H1 (cell line): ENCODE data around the gene ZNG1A. TPM values are rescaled to one million over a fixed set of nuclear protein-coding genes. Genes with fewer than 3 reads are reported as not detected.
"Not testable (repeated sequence)": the region's sequence is repeated elsewhere in the genome, so short reads cannot be mapped to it uniquely, and the experiment has no call there.

ENCODE experiments used
- CTCF ChIA-PET: fragments of 300-600 bp; sonication (Branson Sonifier 250); formaldehyde crosslinking; loops from one replicate; lab custom pipeline; 2021; ENCODE audit not compliant: partially characterized antibody; lab: Charles Lee
- POLR2A ChIA-PET: fragments of 300-600 bp; sonication (Branson Sonifier 250); formaldehyde crosslinking; loops from one replicate; lab custom pipeline; 2021; ENCODE audit warnings: inconsistent platforms; ENCODE audit not compliant: partially characterized antibody; lab: Charles Lee
- DNase-seq, 2 experiments: peaks; one replicate each; pipeline versions ENCODE4 v3.0.0 to v3.0.0-alpha.2; 2010 to 2022; ENCODE audit warnings: low spot score in 2 of 2, low read depth in 1 of 2, mixed read lengths in 1 of 2
- FAIRE-seq: peaks from 2 replicates; lab custom pipeline; 2011; peaks lifted over from hg19 to GRCh38; lab: Jason Lieb, UNC
- H2AFZ ChIP-seq: 2 replicates; pipeline ENCODE4 v1.8.1; 2012; ENCODE audit warnings: low read length, inconsistent platforms
- H2AK5ac ChIP-seq: 2 replicates; pipeline ENCODE4 v1.6.1; 2013; ENCODE audit warnings: low read depth, low read length
- H2BK120ac ChIP-seq: replicated peaks from 2 replicates; pipeline ENCODE3; 2013; ENCODE audit warnings: low read depth, low read length, inconsistent platforms
- H2BK12ac ChIP-seq: 2 replicates; pipeline ENCODE4 v1.6.1; 2013; ENCODE audit warnings: low read depth, low read length
- H2BK15ac ChIP-seq: 2 replicates; pipeline ENCODE4 v1.6.1; 2013; ENCODE audit warnings: low read length
- H2BK20ac ChIP-seq: 2 replicates; pipeline ENCODE4 v1.6.1; 2013; ENCODE audit warnings: low read length
- H2BK5ac ChIP-seq: 2 replicates; pipeline ENCODE4 v1.6.1; 2013; ENCODE audit warnings: low read depth, low read length
- H3K14ac ChIP-seq: 2 replicates; pipeline ENCODE4 v1.6.1; 2013; ENCODE audit warnings: inconsistent platforms; ENCODE audit not compliant: insufficient read length
- H3K18ac ChIP-seq: 2 replicates; pipeline ENCODE4 v1.6.1; 2013; ENCODE audit warnings: low read length; ENCODE audit errors: extremely low read depth
- H3K23ac ChIP-seq: 2 replicates; pipeline ENCODE4 v1.6.1; 2013; ENCODE audit warnings: inconsistent platforms; ENCODE audit not compliant: insufficient read length
- H3K23me2 ChIP-seq: 2 replicates; pipeline ENCODE4 v1.6.1; 2013; ENCODE audit warnings: low read depth, low read length
- H3K27ac ChIP-seq: 2 replicates; pipeline ENCODE4 v1.6.1; 2011; ENCODE audit warnings: low read depth, low read length, inconsistent platforms
- H3K27me3 ChIP-seq, 4 experiments: replicated peaks in 1 of 4; 1 replicate in 1 of 4; 2 replicates in 3 of 4; pipeline versions ENCODE4 v1.6.1 to v1.8.1; 2011 to 2013; ENCODE audit warnings: low read length in 3 of 4, mild to moderate bottlenecking in 3 of 4, inconsistent platforms in 2 of 4, mixed read lengths in 2 of 4, moderate library complexity in 1 of 4; ENCODE audit not compliant: control insufficient read depth in 3 of 4, insufficient read depth in 3 of 4; ENCODE audit errors: extremely low read depth in 1 of 4
- H3K36me3 ChIP-seq, 4 experiments: 2 replicates each; pipeline versions ENCODE4 v1.6.1 to v1.8.1; 2011 to 2013; ENCODE audit warnings: mild to moderate bottlenecking in 4 of 4, low read length in 3 of 4, moderate library complexity in 2 of 4, control low read depth in 1 of 4, inconsistent platforms in 1 of 4; ENCODE audit not compliant: insufficient read depth in 4 of 4, control insufficient read depth in 2 of 4
- H3K4ac ChIP-seq: replicated peaks from 2 replicates; pipeline ENCODE3; 2013; ENCODE audit warnings: low read length, low read depth, mixed read lengths, inconsistent platforms; ENCODE audit not compliant: insufficient read length
- H3K4me1 ChIP-seq, 4 experiments: replicated peaks in 1 of 4; 1 replicate in 1 of 4; 2 replicates in 3 of 4; pipeline versions ENCODE4 v1.6.1 to v1.8.1; 2011 to 2013; ENCODE audit warnings: low read length in 3 of 4, inconsistent platforms in 2 of 4, mixed read lengths in 1 of 4; ENCODE audit not compliant: insufficient read depth in 4 of 4, control insufficient read depth in 3 of 4
- H3K4me2 ChIP-seq, 2 experiments: 2 replicates each; pipeline versions ENCODE4 v1.6.1 to v1.8.1; 2011 to 2013; ENCODE audit warnings: low read depth in 2 of 2, low read length in 2 of 2, control low read depth in 1 of 2, inconsistent platforms in 1 of 2, mild to moderate bottlenecking in 1 of 2; ENCODE audit not compliant: insufficient read depth in 1 of 2
- H3K4me3 ChIP-seq, 4 experiments: fragments of 200-600, 300-600 bp in 1 of 4; sonication (generic), shearing (Covaris generic), sonication (Bioruptor Twin) in 1 of 4; 2 replicates each; pipeline versions ENCODE4 v1.5.1 to v1.8.1; 2011 to 2016; ENCODE audit warnings: low read length in 4 of 4, low read depth in 3 of 4, control low read depth in 2 of 4, inconsistent platforms in 2 of 4, mild to moderate bottlenecking in 2 of 4, mixed read lengths in 1 of 4, moderate library complexity in 1 of 4; ENCODE audit not compliant: insufficient read depth in 2 of 4; ENCODE audit errors: extremely low read depth in 1 of 4
- H3K56ac ChIP-seq: replicated peaks from 2 replicates; pipeline ENCODE3; 2013; ENCODE audit warnings: low read depth, mild to moderate bottlenecking, mixed read lengths, low read length, inconsistent platforms; ENCODE audit not compliant: insufficient read length
- H3K79me1 ChIP-seq: 2 replicates; pipeline ENCODE4 v1.6.1; 2013; ENCODE audit warnings: low read depth, low read length, control low read depth
- H3K79me2 ChIP-seq, 2 experiments: 2 replicates each; pipeline versions ENCODE4 v1.6.1 to v1.8.1; 2012 to 2013; ENCODE audit warnings: low read length in 2 of 2, mild to moderate bottlenecking in 2 of 2, inconsistent platforms in 1 of 2; ENCODE audit not compliant: insufficient read depth in 2 of 2, control insufficient read depth in 1 of 2
- H3K9ac ChIP-seq, 4 experiments: replicated peaks in 1 of 4; 1 replicate in 1 of 4; 2 replicates in 3 of 4; pipeline versions ENCODE4 v1.6.1 to v1.8.1; 2011 to 2013; ENCODE audit warnings: low read depth in 3 of 4, low read length in 3 of 4, control low read depth in 2 of 4, mild to moderate bottlenecking in 2 of 4, moderate library complexity in 2 of 4, inconsistent platforms in 1 of 4; ENCODE audit errors: extremely low read depth in 1 of 4
- H3K9me3 ChIP-seq, 2 experiments: 2 replicates each; pipeline versions ENCODE4 v1.6.1 to v1.8.1; 2012 to 2013; ENCODE audit warnings: mild to moderate bottlenecking in 2 of 2, moderate library complexity in 2 of 2, control low read depth in 1 of 2, inconsistent platforms in 1 of 2, low read depth in 1 of 2, low read length in 1 of 2, mixed read lengths in 1 of 2; ENCODE audit not compliant: insufficient read depth in 2 of 2
- H4K20me1 ChIP-seq, 2 experiments: replicated peaks in 1 of 2; 2 replicates each; pipeline versions ENCODE3 to v1.8.1; 2011 to 2013; ENCODE audit warnings: inconsistent platforms in 2 of 2, low read length in 2 of 2, mild to moderate bottlenecking in 1 of 2; ENCODE audit not compliant: insufficient read depth in 2 of 2, control insufficient read depth in 1 of 2
- H4K5ac ChIP-seq: 2 replicates; pipeline ENCODE4 v1.6.1; 2013; ENCODE audit warnings: low read length, low read depth, mixed read lengths, inconsistent platforms; ENCODE audit not compliant: insufficient read length
- H4K8ac ChIP-seq: 2 replicates; pipeline ENCODE4 v1.8.0; 2013; ENCODE audit warnings: mild to moderate bottlenecking, moderate library complexity, low read length, inconsistent platforms; ENCODE audit not compliant: insufficient read depth; ENCODE audit errors: extremely low read depth
- H4K91ac ChIP-seq: replicated peaks from 2 replicates; pipeline ENCODE3; 2013; ENCODE audit warnings: low read length, mixed read lengths, inconsistent platforms; ENCODE audit not compliant: insufficient read length
- WGBS, 2 experiments: shearing (Covaris generic) in 1 of 2; methylation state at CpG; one replicate each; pipeline versions ENCODE4 v1.1.6 to v1.1.7; 2013 to 2015; ENCODE audit warnings: low lambda C conversion rate in 2 of 2, mixed read lengths in 2 of 2, inconsistent platforms in 1 of 2, low coverage in 1 of 2, missing lambda C conversion rate in 1 of 2; ENCODE audit not compliant: insufficient replicate concordance in 2 of 2, insufficient coverage in 1 of 2, insufficient read length in 1 of 2; ENCODE audit errors: extremely low coverage in 1 of 2, missing lambda C conversion rate in 1 of 2; 5-methylcytosine and 5-hydroxymethylcytosine counted together
- polyA plus RNA-seq, 7 experiments: library from polyadenylated mRNA; depleted of rRNA in 3 of 7; stranded (reverse) in 5 of 7; unstranded in 2 of 7; fragments of >200 nt in 5 of 7; fragments of 200-250 nt in 2 of 7; gene quantifications; 1 replicate in 5 of 7; 2 replicates in 1 of 7; 4 replicates in 1 of 7; pipeline versions ENCODE4 v1.2.1 to v1.2.3, GENCODE V29; 2011 to 2013; ENCODE audit warnings: missing spikeins in 2 of 7, mixed read lengths in 2 of 7
- total RNA-seq: library from RNA; stranded (reverse); fragmentation: NEBNext Ultra II Directional; extraction: Animal tissue kit (Norgen Biotek cat#: 25700); gene quantifications from 2 replicates; pipeline ENCODE4 v1.2.1, GENCODE V29; 2021

The ZNG1A gene
- total and polyA plus RNA-seq, 2 of the 8 experiments (the other 6 are each of a cell fraction or from before 2014, with no cell fraction given): 18.2 to 46.5 TPM

- not testable (repeated sequence) for H3K27ac ChIP-seq, H2BK12ac ChIP-seq, H4K20me1 ChIP-seq, H3K9me3 ChIP-seq, H3K79me2 ChIP-seq, H2AK5ac ChIP-seq, H3K23ac ChIP-seq, H4K8ac ChIP-seq, H2BK5ac ChIP-seq, H2BK120ac ChIP-seq, H3K23me2 ChIP-seq, H3K14ac ChIP-seq, H3K79me1 ChIP-seq, H2BK20ac ChIP-seq, H3K56ac ChIP-seq, H4K91ac ChIP-seq, H3K18ac ChIP-seq, H3K4me1 ChIP-seq, DNase-seq, FAIRE-seq, H2BK15ac ChIP-seq, H3K4ac ChIP-seq, H4K5ac ChIP-seq, H3K36me3 ChIP-seq, H3K9ac ChIP-seq
- peak overlapping the region in 3 of 4 experiments; percentile 61 to 71 (median 62); a peak in 4 of 8 replicates for H3K4me3 ChIP-seq
- H3K4me2 ChIP-seq: peak overlapping the region; percentile 71 to 88
- WGBS, 2 experiments: 88% methylated on average over 24 of the region's 24 CpGs; no CpG with 5 or more reads in 1 of the 2 experiments
- 0 out of 2 replicates have a peak overlapping the region, but pooled peaks have one; percentile 36 for H2AFZ ChIP-seq
- H3K27me3 ChIP-seq: peaks cover 0 to 27% (median 18%) of the 10 kb centered on the region in 4 experiments; a peak in 6 of 7 replicates
- CTCF ChIA-PET: interaction anchor here (1.1 kb wide), 2 partner anchors 94 to 100 kb away, joined by 3 to 4 read pairs; no protein-coding TSS in a partner anchor
- POLR2A ChIA-PET: interaction anchor here (1.4 kb wide), 1 partner anchor 9 kb away, joined by 5 read pairs; no protein-coding TSS in a partner anchor
These were observed 35.0 kb upstream of the ZNG1A start for GRCh38 chr9:213901-214300.
